GM21390 (cell line): ENCODE measurements around the gene CYP27C1.

Experiments used
- ATAC-seq: cut with Tn5 transposase; IDR thresholded peaks from one replicate; pipeline ENCODE4 v1.9.1; 2021; ENCODE audit not compliant: unreplicated experiment

The CYP27C1 gene

GRCh38 chr2:127157651-127158485 lies 62.2 kb downstream of the CYP27C1 start:
- ATAC-seq: no peak

DNA sequence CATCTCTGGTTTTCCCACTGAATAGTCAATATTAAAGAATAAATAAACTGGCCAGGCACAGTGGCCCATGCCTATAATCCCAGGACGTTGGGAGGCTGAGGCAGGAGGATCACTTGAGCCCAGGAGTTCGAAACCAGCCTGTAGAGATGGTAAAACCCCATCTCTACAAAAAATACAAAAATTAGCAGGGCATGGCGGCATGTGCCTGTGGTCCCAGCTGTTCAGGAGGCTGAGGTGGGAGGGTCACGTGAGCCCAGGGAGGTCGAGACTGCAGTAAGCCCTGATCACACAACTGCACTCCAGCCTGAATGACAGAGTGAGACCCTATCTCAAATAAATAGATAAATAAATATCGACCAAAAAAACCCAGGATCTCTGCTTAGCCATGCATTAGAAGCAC lies 63.0 kb downstream of the CYP27C1 start:
- no peak for ATAC-seq

DNA sequence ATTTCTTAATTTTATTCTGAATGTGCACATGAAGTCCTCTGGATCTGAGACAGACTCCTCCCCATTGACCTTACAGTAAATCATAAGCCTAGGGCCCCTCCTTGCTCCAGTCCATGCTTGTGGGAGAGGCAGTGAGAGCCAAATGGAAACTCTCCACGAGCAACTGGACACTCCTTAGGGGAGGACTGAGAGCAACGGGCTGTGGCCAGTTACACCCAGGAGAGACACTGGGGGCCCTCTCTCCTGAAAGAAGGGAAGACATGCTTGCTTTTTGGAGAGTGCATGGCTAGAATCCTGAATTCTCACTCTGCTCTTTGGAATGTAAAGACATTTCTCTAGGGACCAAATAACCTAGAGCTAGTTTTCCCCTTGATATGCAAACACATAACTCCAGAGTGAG lies 64.2 kb downstream of the CYP27C1 start:
- no peak for ATAC-seq

DNA sequence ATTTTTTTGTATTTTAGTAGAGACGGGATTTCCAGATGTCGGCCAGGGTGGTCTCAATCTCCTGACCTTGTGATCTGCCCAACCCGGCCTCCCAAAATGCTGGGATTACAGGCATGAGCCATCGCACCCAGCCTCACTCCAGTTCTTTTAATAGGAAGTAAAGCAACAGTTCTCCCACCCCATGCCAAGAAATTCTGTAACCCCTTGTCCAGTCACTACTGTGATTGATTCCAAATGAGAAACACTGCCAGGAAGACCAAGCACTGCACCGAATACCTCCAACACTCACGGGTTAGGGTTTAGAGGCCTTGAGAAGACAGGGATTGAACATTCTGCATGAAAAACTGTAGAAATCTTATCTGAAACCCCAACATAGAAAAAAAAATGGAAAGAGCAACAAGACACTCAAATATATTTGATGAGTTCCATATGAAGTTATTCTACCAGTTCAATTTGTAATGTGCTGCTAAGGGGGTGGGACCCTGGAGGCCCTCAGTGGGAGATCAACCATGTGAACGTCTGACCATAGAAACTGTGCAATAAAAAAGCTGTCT lies 65.0 kb downstream of the CYP27C1 start:
- no peak for ATAC-seq

- ATAC-seq: no peak
Measured at GRCh38 chr2:127154396-127154795, 65.7 kb downstream of the CYP27C1 start.

- ATAC-seq: no peak
Measured at GRCh38 chr2:127153691-127154158, 66.4 kb downstream of the CYP27C1 start.

DNA sequence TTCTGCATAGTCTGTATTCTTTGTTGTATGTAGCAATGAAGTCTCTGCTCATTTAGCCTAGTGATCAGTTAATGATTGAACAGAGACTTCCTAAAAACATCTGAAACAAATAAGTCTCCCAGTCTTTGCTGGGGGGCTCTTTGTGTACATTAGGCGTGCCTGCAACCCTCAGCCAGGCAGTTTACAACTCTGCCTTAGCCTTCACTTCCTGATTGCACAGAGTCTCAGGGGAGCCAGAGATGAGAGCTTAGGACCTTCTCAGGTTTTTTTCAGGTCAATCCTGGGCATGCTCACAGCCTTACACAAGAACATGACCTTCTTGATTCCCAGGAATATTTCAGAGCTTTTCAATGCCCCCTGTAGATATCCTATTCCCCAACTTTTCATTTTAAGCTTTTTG lies 69.1 kb downstream of the CYP27C1 start:
- no peak for ATAC-seq

DNA sequence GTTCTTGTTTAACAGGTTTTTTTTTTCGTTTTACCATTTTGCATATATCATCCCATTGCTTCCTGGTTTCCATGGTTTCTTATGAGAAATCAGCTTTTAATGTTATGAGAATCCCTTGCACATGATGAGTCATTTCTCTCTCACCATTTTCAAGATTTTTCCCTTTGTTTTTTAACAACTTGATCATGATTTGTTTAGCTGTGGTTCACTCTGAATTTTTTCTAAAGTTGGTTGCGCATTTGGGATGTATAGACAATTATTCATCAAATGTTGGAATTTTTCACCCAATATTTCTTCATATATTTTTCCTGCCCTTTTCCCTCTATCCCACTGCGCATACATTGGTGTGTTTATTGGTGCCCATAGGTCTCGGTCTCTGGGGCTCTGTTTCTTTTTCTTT lies 70.7 kb downstream of the CYP27C1 start:
- ATAC-seq: no peak

GRCh38 chr2:127146820-127147502 lies 73.1 kb downstream of the CYP27C1 start:
- no peak for ATAC-seq

DNA sequence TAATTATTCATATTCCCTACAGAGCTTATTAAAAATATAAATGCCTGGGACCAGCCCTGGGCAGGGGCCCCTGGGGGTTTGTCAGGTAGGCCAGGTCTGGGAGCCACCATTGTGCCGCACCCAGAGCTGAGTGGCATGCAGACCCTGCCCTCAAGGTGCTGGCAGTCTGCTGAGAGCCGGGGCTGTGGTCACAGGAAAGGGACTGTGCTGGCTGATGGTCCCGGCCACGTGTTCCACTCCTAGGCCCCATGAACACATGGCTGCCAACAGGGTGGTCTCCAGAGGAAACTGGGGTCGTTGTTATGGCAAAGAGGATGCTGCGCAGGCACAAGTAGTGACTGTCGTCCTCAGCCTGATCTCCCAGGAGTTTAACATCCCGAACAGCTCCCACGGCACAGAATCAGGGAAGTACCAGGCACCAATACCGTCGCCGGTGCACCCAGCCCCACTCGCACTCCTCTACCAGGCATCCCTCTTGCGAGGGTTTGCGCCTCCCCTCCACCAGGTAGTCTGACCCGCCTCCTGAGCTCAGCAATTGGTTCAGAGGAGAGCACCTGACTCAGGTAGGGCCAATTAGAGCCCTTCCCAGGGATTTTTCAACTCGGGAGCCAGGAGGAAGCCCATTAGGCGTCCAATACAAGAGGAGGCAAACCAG lies 73.9 kb downstream of the CYP27C1 start:
- no peak for ATAC-seq

GRCh38 chr2:127145280-127145895 lies 74.7 kb downstream of the CYP27C1 start:
- ATAC-seq: no peak

DNA sequence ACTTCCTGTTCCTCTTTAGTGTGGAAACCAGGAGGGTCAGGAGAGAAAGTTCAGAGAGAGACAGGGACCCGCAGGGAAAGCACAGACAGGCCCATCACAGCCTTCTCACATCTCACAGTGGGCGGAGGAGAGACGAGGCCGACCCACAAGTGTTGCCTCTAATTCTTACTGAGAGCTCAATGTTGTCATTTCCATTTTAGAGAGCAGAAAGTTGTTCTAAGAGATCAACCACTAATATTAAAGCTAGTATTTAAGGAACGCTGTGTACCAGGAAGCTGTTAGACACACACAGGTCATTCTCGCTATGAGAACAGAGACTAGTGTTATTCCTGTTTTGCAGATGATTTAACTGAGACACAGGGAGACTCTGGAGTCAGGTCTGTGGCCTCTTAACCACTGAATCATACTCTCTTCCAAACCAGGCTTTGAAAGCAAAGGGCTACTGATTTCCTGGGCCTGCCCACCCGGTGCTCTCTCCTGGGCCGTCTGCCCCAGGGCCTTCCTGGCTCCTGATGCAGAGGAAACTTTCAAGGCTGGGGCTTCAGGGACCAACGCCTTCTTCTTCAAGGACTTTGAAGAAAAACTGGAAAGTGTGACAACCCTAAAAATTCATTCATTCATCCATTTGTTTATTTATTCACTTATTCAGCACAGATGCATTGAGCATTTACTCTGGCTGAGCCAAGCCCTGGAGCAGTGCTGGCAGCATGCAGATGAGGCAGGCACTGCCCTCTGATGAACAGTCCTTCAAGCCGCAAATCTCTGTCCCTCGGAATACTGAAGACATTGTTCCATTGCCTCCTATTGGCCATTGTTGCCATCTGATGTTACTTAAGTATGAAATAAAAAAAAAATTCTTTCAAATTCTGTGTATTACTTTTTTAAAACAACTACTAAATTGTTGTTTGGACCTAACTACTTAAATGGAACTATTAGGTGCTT lies 76.0 kb downstream of the CYP27C1 start:
- no peak for ATAC-seq

DNA sequence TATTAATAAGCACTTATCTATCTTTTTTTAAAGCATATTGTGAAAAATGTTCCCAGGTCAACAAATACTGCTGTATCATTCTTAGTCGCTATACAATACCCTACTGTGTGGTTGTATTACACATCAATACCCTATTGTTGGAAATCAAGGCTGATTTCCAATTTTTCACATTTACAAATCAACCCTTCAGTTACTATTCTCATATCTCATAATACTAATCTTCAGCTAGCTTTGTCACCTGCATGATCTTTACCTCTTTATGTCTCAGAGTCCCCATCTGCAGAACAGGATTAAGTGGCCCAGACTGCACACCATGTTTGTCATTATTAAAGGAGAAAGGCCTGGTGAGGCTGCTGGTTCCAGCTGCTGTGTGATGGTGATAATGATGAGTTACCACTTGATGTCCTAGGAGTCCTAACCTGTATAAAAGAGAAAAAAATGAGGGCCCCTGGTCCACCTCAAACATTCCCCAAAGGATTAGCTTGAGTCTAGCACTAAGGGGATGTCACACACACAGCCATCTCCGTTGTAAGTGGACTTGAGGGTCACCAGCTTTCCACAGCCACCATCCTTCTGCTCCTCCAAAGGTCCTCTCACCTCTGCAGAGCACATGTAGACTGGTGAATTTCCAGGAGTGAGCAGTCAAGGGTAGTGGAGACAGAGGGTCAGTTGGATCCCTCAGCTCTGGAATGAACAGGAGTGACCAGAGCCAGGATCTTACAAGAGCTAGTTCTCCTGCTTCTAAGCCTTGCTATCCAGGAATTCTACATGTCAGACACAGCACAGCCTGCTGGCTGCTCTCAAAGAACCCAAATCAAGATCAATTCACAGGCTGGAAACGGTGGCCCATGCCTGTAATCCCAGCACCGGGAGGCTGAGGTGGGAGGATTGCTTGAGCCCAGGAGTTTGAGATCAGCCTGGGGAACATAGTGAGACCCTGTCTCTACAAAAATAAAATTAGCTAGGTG lies 77.2 kb downstream of the CYP27C1 start:
- ATAC-seq: no peak

DNA sequence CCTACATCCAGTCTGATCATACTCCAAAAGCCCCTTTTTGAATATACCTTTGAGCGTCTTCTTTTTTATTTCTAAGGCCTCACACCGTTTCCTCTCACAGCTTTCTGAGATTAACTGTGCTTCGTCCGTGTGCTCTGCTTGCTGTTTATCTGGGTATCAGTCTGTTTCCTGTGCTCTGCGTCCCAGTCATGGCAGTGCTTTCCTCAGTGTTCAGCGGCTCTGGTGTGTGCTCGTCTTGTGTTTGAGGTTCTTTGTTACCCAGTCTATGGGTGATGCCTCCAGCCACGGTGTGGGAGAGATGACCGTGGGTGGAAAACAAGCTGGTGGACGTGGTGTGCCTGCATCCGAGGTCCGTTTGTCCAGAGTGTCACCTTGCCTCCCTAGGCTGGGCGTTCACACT lies 79.6 kb downstream of the CYP27C1 start:
- no peak for ATAC-seq

DNA sequence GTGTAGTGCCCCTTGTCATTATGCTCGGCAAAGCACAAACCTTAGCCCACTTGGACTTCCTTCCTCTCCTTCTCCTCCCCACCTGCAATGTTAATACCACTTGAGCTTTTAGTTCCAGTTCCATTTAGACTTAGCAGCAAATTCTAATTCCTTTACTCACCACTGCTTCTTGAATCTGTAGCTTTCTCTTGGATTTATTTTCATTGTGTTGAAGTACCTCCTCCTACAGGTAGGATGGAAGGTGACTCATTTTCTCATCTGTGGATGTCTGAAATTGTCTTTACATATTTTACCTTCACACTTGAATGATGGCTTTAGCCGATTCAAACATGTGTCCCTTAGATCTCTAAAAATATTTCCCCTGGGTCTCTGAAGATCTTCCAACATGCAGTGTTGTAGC lies 80.3 kb downstream of the CYP27C1 start:
- no peak for ATAC-seq

DNA sequence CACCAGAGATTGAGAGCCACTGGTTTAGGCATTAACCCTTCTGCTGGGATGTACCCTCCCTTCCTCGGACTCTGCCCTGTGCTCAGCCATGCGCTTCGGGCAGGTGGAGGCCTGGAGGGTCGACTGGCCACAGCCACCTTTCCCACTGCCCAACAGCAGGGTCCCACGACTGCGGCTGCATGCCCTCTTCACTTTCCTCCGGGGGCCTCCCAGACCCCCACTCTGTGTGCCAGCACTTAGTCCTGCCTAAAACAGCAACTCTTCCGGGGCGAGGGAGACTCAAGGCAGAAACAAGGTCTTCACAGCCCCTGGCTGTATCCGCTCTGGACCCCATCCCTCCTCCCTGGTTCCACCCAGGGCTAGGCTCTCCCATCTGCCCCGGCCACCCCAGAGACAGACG lies 81.8 kb downstream of the CYP27C1 start:
- no peak for ATAC-seq

- no peak for ATAC-seq
Measured at GRCh38 chr2:127137741-127138140, 82.4 kb downstream of the CYP27C1 start.

DNA sequence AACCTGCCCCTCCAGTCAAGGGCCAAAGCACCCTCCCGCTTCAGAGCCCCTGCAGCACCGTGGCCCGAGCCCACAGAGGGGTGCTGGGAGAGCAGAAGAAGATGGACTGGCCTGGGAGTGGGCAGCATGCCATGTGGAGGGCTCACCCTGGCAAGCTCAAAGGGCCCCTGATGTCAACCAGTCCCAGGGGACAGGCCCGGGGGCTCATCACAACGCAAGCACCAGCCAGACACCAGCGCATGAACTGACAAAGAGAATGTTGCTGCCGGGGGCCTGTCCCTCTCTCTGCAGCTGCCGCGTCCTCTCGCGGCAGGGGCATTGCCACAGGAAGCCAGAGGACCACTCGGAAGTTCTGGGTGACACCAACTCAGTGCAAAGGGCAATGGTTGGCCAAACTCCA lies 82.9 kb downstream of the CYP27C1 start:
- ATAC-seq: no peak
